Testis (tissue), 3 donors: ENCODE data around the gene HMG20B. TPM values are rescaled to one million over a fixed set of nuclear protein-coding genes. Genes with fewer than 3 reads are reported as not detected.

Source experiments
- DNase-seq: peaks from one replicate; pipeline ENCODE4 v3.0.0-alpha.2; 2019
- H3K27ac ChIP-seq, 2 donors: fragments of 200-600 bp; sonication (generic); one replicate each; pipeline ENCODE4 v1.5.1; 2019
- H3K27me3 ChIP-seq: fragments of 200-600 bp; sonication (generic); one replicate; pipeline ENCODE4 v1.5.1; 2019
- H3K36me3 ChIP-seq: fragments of 200-600 bp; sonication (generic); one replicate; pipeline ENCODE4 v1.5.1; 2017; ENCODE audit warnings: low read depth; ENCODE audit errors: missing control alignments
- H3K4me1 ChIP-seq: fragments of 200-600 bp; sonication (generic); one replicate; pipeline ENCODE4 v1.5.1; 2019
- H3K4me3 ChIP-seq, 2 donors: fragments of 200-600 bp; sonication (generic); one replicate each; pipeline ENCODE4 v1.5.1; 2017 to 2019
- H3K9me3 ChIP-seq: fragments of 200-600 bp; sonication (generic); one replicate; pipeline ENCODE4 v1.5.1; 2017
- POLR2A ChIP-seq: fragments of 450-650 bp; IDR thresholded peaks from one replicate; pipeline ENCODE4 v1.6.1; 2017; ENCODE audit warnings: antibody characterized with exemption, mild to moderate bottlenecking, moderate library complexity
- WGBS, 2 donors: methylation state at CpG; one replicate each; pipeline ENCODE4 v1.1.5; 2018; 5-methylcytosine and 5-hydroxymethylcytosine counted together
- intact Hi-C: fragments of 100-400 bp; cut with DNase I; formaldehyde crosslinking; loops from one replicate; pipeline ENCODE4 v1.15.1; 2023; ENCODE audit warnings: low total_unique reads
- polyA plus RNA-seq: library from polyadenylated mRNA; stranded (reverse); fragments of 350-450 nt; fragmentation: Illumina TruSeq; extraction: RNeasy Lipid Tissue Mini Kit (QIAGEN cat#74804); gene quantifications from one replicate; pipeline ENCODE4 v1.2.3, GENCODE V29; 2014; ENCODE audit warnings: low read depth, low replicate concordance; ENCODE audit not compliant: insufficient read depth
- total RNA-seq, 2 donors: library from RNA; depleted of rRNA; stranded (reverse); fragments of >200 nt; gene quantifications; one replicate each; pipeline ENCODE4 v1.2.3, GENCODE V29; 2016
- TF ChIP-seq, protein P1 (sequence below), 3 experiments: fragments of 450-650 bp in 2 of 3; fragments of 200-600 bp in 1 of 3; sonication (generic) in 1 of 3; IDR thresholded peaks; one replicate each; pipeline ENCODE4 v1.5.1; 2016 to 2019; ENCODE audit warnings: antibody characterized with exemption in 3 of 3, mild to moderate bottlenecking in 2 of 3, moderate library complexity in 1 of 3

Gene HMG20B
- total and polyA plus RNA-seq, 3 donors from 2014 or later, result 66.2 to 129 (median 108) TPM

GRCh38 chr19:3617463-3617862 lies 44.7 kb downstream of the HMG20B start:
- Histone ChIP-seq H3K4me3 (no peak overlapping the region), H3K27ac (no peak overlapping the region)

GRCh38 chr19:3618144-3618810 lies 45.5 kb downstream of the HMG20B start:
- H3K9me3 ChIP-seq, result no peaks in the 10 kb centered on the region
- intact Hi-C loops, result loop anchor here (10.0 kb wide), 1 partner anchor 63 kb away; the partner anchor contains the start of gene MFSD12
- H3K4me1 ChIP-seq, result no peaks in the 10 kb centered on the region

More at GRCh38 chr19:3617463-3617862, 44.7 kb downstream of the HMG20B start:
- no peak for DNase-seq
- Histone ChIP-seq H3K36me3 (no peaks in the 10 kb centered on the region), H3K9me3 (no peaks in the 10 kb centered on the region), H3K27me3 (no peaks in the 10 kb centered on the region), H3K4me1 (no peaks in the 10 kb centered on the region)
- WGBS, 2 donors, result 76 to 81% methylated on average over 13 to 19 of the region's 19 CpGs
- TF ChIP-seq, protein P1, sequence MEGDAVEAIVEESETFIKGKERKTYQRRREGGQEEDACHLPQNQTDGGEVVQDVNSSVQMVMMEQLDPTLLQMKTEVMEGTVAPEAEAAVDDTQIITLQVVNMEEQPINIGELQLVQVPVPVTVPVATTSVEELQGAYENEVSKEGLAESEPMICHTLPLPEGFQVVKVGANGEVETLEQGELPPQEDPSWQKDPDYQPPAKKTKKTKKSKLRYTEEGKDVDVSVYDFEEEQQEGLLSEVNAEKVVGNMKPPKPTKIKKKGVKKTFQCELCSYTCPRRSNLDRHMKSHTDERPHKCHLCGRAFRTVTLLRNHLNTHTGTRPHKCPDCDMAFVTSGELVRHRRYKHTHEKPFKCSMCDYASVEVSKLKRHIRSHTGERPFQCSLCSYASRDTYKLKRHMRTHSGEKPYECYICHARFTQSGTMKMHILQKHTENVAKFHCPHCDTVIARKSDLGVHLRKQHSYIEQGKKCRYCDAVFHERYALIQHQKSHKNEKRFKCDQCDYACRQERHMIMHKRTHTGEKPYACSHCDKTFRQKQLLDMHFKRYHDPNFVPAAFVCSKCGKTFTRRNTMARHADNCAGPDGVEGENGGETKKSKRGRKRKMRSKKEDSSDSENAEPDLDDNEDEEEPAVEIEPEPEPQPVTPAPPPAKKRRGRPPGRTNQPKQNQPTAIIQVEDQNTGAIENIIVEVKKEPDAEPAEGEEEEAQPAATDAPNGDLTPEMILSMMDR (IDR thresholded peaks at IDR 0.05), result no peak
- no peak for TF ChIP-seq POLR2A
- intact Hi-C loops, result loop anchor here (10.0 kb wide), 1 partner anchor 63 kb away; the partner anchor contains the start of gene MFSD12

DNA sequence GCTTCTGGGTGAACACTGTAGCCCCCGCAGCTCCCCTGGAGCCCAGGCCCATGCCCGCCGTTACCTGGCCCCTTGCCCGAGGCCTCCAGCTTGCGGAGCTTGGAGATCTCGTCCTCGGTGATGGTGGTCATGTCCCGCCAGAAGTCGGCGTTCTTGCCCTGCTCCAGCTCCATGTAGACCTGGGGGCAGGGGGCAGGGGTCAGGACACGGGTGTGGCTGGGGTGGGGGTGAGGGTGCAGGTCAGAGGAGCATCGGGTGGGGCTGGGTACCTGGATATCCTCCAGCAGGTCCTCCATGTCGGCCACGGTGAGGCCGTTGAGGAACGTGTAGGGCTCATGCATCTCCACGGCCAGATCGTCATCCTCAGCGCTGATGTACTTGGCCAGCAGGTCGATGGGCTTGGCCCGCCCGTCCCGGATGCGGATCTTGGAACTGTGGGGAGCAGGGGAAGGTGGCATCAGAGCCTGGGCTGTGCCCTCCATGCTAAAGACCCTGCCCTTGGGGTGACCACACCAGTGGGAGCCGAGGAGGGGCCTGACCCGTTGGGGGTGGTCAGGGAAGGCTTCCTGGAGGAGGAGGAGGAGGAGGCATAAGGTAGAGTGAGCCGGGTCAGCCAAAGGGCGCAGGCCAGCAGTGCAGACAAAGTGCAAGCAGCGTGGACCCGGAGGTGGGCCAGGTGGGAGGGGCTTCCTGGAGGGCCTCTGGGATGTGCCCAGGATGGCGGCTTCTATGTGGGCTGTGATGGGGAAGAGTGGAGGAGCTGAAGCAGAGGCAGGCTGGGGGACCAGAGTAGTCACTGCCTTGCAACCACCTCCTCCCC lies 46.3 kb downstream of the HMG20B start:
- H3K4me3 ChIP-seq, result no peak overlapping the region
- WGBS, 2 donors, result 89 to 95% methylated on average over 12 to 31 of the region's 31 CpGs
- DNase-seq, result no peak
- no peaks in the 10 kb centered on the region for H3K27me3 ChIP-seq
- H3K4me1 ChIP-seq, result no peaks in the 10 kb centered on the region
- TF ChIP-seq POLR2A, result no peak
- TF ChIP-seq, protein P1 (IDR thresholded peaks at IDR 0.05), result peak in 1 of 3 experiments; percentile 1
- intact Hi-C loops, result loop anchor here (10.0 kb wide), 1 partner anchor 64 kb away; the partner anchor contains the start of gene MFSD12
- no peak overlapping the region for H3K27ac ChIP-seq
- no peaks in the 10 kb centered on the region for H3K36me3 ChIP-seq
- H3K9me3 ChIP-seq, result no peaks in the 10 kb centered on the region

More at GRCh38 chr19:3618144-3618810, 45.5 kb downstream of the HMG20B start:
- Histone ChIP-seq H3K27me3 (no peaks in the 10 kb centered on the region), H3K27ac (no peak overlapping the region), H3K36me3 (no peaks in the 10 kb centered on the region), H3K4me3 (no peak overlapping the region)
- TF ChIP-seq, protein P1 (IDR thresholded peaks at IDR 0.05), result peak; percentile 86 to 92 (median 89)
- no peak for TF ChIP-seq POLR2A
- WGBS, 2 donors, result 52 to 70% methylated on average over 11 to 27 of the region's 31 CpGs
- peak; percentile 66 for DNase-seq

DNA sequence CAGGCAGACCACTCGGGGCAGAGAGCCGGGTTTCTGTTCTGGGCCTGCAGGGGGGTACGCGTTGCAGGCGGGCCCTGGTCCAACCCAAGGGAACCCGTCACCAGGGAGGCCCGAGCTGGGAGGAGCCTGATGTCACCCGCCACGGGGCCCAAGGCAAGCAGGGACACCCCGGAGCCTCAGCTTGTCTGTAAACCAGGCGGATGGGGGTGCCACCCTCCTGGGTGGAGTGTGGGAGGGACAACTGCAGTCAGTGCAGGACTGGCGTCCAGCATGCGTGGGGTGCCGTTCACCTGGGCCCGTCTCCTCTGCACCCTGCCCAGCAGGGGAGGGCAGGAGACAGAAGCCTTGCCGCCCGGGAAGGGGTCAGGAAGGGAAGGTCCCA lies 46.9 kb downstream of the HMG20B start:
- DNase-seq, result no peak
- H3K36me3 ChIP-seq, result no peaks in the 10 kb centered on the region
- peaks cover 4% of the 10 kb centered on the region for H3K4me1 ChIP-seq
- H3K9me3 ChIP-seq, result no peaks in the 10 kb centered on the region
- 88 to 92% methylated on average over 16 of the region's 17 CpGs for WGBS, 2 donors
- H3K27ac ChIP-seq, result no peak overlapping the region
- no peaks in the 10 kb centered on the region for H3K27me3 ChIP-seq
- no peak overlapping the region for H3K4me3 ChIP-seq
- no peak for TF ChIP-seq POLR2A
- TF ChIP-seq, protein P1 (IDR thresholded peaks at IDR 0.05), result no peak
- intact Hi-C loops, result loop anchor here (10.0 kb wide), 1 partner anchor 65 kb away; the partner anchor contains the start of gene MFSD12
